Dendritic cell treated with granulocyte-macrophage colony-stimulating factor and Interleukin-4, amounts not matched to agents 40 ng/mL and 50 ng/mL, for 4 days (primary cell): Measurements from ENCODE around the gene STK38L.

ENCODE experiments used
- H3K27ac Mint-ChIP-seq: one replicate; pipeline ENCODE4 v1.8.0; 2022; ENCODE audit warnings: mild to moderate bottlenecking, mixed read lengths
- H3K27me3 Mint-ChIP-seq: one replicate; pipeline ENCODE4 v1.8.0; 2022; ENCODE audit warnings: mild to moderate bottlenecking, mixed read lengths
- H3K36me3 Mint-ChIP-seq: one replicate; pipeline ENCODE4 v1.8.0; 2022; ENCODE audit warnings: low read depth, mixed read lengths
- H3K4me1 Mint-ChIP-seq: one replicate; pipeline ENCODE4 v1.8.0; 2022; ENCODE audit warnings: low read depth, mixed read lengths
- H3K4me3 Mint-ChIP-seq: one replicate; pipeline ENCODE4 v1.8.0; 2022; ENCODE audit warnings: mild to moderate bottlenecking, moderate library complexity, mixed read lengths
- H3K9me3 Mint-ChIP-seq: one replicate; pipeline ENCODE4 v1.8.0; 2022; ENCODE audit warnings: mixed read lengths
- intact Hi-C: fragments of 100-400 bp; cut with micrococcal nuclease; formaldehyde crosslinking; loops from one replicate; pipeline ENCODE4 v1.15.0; 2022

STK38L gene

DNA sequence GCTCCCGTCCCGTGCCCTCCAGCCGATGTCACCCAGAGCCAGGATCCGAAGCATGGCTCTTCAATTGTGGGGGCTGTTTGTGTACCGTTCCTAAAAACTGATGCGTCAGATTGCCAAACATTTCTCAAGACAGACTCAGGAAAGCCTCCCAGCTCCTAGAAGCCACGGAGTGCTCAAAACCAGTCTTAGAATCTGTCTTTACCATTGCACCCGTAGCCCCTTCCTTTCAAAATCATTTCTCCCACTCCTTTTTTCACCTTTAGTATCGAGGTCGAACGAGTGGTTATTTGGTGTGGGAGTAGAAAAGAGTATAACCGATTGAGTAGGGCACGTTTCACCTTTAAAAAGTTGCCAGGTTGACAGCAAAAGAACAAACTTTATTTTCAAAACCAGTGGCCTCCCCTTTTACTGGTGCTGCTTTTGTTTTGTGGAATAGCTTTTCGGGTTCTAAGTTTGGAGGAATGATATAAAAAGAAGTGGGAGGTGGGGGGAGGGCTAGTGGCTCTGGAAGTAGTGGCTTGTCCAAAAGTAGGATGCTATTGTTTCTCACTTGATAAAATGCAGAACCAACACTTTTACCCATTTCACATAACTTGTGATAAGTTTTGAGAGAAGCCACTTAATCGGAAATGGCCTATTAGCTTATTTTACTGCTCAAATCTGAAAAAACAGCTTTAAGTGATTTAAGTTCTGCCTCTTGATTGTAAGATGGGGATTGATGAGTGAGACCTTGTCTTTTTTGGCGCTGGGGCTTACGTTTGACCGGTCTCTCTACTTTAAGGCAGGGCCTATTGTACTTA lies 803 bp downstream of the STK38L start:
- Mint-ChIP-seq H3K4me1 (peaks cover 46% of the 10 kb centered on the region), H3K9me3 (no peaks in the 10 kb centered on the region), H3K27me3 (no peaks in the 10 kb centered on the region), H3K4me3 (peak overlapping the region; percentile 99), H3K36me3 (peaks cover 18% of the 10 kb centered on the region), H3K27ac (peak overlapping the region; percentile 98)
- intact Hi-C loops = loop anchor here (2.0 kb wide), 2 partner anchors 102 to 230 kb away; partner anchors contain the start of gene TM7SF3

- peaks cover 24% of the 10 kb centered on the region for H3K36me3 Mint-ChIP-seq
- intact Hi-C loops = no loop called here
- H3K4me3 Mint-ChIP-seq = peak overlapping the region; percentile 55
- H3K27ac Mint-ChIP-seq = peak overlapping the region; percentile 98
- H3K9me3 Mint-ChIP-seq = no peaks in the 10 kb centered on the region
- no peaks in the 10 kb centered on the region for H3K27me3 Mint-ChIP-seq
- H3K4me1 Mint-ChIP-seq = peaks cover 55% of the 10 kb centered on the region
Measured at GRCh38 chr12:27246141-27246540, 2.1 kb downstream of the STK38L start.

GRCh38 chr12:27246774-27247173 lies 2.7 kb downstream of the STK38L start:
- Mint-ChIP-seq H3K27me3 (no peaks in the 10 kb centered on the region), H3K4me1 (peaks cover 56% of the 10 kb centered on the region), H3K4me3 (peak overlapping the region; percentile 4), H3K9me3 (no peaks in the 10 kb centered on the region), H3K27ac (no peak overlapping the region), H3K36me3 (peaks cover 24% of the 10 kb centered on the region)
- intact Hi-C loops = no loop called here

DNA sequence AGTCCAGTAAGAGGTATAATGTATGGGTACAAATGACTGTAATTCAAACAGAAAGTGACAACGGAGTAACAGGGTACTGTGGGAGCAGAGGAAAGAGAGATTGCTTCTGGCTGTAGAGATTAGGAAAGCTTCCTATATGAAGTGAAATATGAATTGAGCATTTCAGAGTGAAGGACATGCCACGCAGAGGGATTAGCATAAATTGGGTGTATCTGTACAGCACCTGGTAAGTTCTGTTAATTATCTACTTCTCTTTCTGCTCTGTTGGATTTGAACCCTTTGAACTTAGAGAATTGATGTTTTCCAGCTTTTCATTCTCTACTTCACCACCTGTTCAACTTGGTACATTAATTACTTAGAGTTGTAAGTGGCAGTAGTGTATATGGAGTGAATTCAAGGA lies 8.8 kb downstream of the STK38L start:
- no peaks in the 10 kb centered on the region for H3K27me3 Mint-ChIP-seq
- intact Hi-C loops = loop anchor here (10.0 kb wide), 1 partner anchor 52 kb away; no protein-coding TSS in a partner anchor
- H3K4me3 Mint-ChIP-seq = no peak overlapping the region
- H3K36me3 Mint-ChIP-seq = peaks cover 49% of the 10 kb centered on the region
- peaks cover 62% of the 10 kb centered on the region for H3K4me1 Mint-ChIP-seq
- H3K27ac Mint-ChIP-seq = peak overlapping the region; percentile 20
- no peaks in the 10 kb centered on the region for H3K9me3 Mint-ChIP-seq

DNA sequence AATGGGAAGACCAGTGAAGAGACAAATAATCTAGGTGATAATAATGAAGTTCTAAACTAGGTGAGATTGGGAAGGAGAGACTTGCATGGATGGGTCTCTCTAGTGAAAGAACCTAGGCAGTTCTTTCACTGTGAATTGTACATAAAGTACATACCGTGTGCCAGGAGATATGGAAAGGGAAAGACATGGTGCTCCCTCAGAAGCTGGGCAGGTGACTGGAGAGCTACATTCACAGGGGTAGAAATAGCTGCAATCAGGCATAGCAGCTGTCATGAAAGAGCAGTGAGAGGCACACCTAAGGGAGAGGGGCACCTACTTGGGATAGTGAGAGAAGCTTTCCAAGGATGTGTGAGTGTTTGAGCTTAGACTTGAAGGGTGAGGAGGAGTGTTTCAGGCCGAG lies 9.3 kb downstream of the STK38L start:
- intact Hi-C loops = loop anchor here (10.0 kb wide), 1 partner anchor 51 kb away; no protein-coding TSS in a partner anchor
- Mint-ChIP-seq H3K27me3 (no peaks in the 10 kb centered on the region), H3K4me1 (peaks cover 57% of the 10 kb centered on the region), H3K27ac (no peak overlapping the region), H3K4me3 (no peak overlapping the region), H3K36me3 (peaks cover 45% of the 10 kb centered on the region), H3K9me3 (no peaks in the 10 kb centered on the region)

GRCh38 chr12:27255806-27256205 lies 11.7 kb downstream of the STK38L start:
- no peaks in the 10 kb centered on the region for H3K9me3 Mint-ChIP-seq
- H3K27me3 Mint-ChIP-seq = no peaks in the 10 kb centered on the region
- H3K4me1 Mint-ChIP-seq = peaks cover 60% of the 10 kb centered on the region
- H3K36me3 Mint-ChIP-seq = peaks cover 54% of the 10 kb centered on the region
- H3K27ac Mint-ChIP-seq = peak overlapping the region; percentile 1
- intact Hi-C loops = loop anchor here (10.0 kb wide), 1 partner anchor 49 kb away; no protein-coding TSS in a partner anchor
- no peak overlapping the region for H3K4me3 Mint-ChIP-seq

DNA sequence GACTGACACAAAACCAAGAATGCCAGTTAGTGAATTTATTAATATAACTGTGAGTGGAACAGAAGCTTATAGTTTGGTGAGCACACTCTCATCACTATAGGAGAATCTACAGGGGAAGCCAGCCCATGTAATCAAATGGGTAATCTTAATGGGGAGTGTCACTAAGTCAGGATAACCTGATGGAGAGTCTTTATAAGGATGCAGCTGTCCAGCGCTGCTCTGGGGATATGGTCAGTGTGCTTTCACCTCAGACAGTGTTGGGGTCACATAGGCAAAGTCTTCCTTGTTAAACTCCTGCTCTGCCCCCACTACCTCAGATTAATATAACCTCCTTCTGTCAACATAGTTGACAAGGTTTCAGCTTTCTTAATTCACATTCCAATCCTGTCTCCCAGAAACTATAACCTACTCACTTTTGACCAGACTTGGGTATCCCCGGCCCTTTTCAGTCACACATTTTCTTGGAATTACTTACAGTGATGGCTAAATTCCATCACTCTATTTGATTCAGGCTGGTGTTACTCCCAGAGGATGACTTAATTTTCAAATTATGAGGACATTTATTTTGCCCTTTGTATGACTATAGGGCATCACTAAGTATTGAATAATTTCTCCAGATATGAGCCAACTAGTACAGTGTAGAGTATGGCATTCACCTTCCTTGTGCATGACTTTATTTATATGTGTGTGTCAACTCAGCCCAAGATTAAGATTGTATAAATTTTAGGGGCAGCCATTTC lies 13.2 kb downstream of the STK38L start:
- intact Hi-C loops = loop anchor here (10.0 kb wide), 1 partner anchor 48 kb away; no protein-coding TSS in a partner anchor

GRCh38 chr12:27260746-27261145 lies 16.7 kb downstream of the STK38L start:
- Mint-ChIP-seq H3K4me1 (peaks cover 50% of the 10 kb centered on the region), H3K36me3 (peaks cover 44% of the 10 kb centered on the region), H3K27me3 (no peaks in the 10 kb centered on the region), H3K27ac (peak overlapping the region; percentile 30), H3K9me3 (no peaks in the 10 kb centered on the region), H3K4me3 (no peak overlapping the region)
- intact Hi-C loops = no loop called here

More for the DNA sequence above, 13.2 kb downstream of the STK38L start:
- Mint-ChIP-seq H3K4me3 (no peak overlapping the region), H3K9me3 (no peaks in the 10 kb centered on the region), H3K4me1 (peaks cover 64% of the 10 kb centered on the region), H3K36me3 (peaks cover 62% of the 10 kb centered on the region), H3K27ac (no peak overlapping the region), H3K27me3 (no peaks in the 10 kb centered on the region)

DNA sequence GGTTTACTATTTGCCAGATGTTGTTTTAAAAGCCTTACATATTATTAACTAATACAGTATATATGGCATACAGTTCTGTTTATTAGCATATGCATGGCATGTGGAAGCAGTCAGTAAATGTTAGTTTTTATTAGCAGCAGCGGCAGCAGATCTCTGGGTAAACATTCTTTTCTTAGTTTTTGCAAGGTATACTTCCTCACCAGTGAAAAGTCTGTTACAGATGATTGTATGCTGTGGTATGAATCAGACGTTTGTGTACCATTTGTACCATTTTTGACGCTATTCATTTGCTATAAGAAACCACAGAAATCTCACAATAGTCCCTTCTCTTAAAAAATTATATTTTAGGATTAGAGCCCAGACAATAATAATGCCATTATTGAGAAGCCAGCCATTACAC lies 17.8 kb downstream of the STK38L start:
- Mint-ChIP-seq H3K4me1 (peaks cover 42% of the 10 kb centered on the region), H3K9me3 (no peaks in the 10 kb centered on the region), H3K36me3 (peaks cover 38% of the 10 kb centered on the region), H3K27ac (no peak overlapping the region), H3K27me3 (no peaks in the 10 kb centered on the region), H3K4me3 (no peak overlapping the region)
- intact Hi-C loops = no loop called here

- intact Hi-C loops = no loop called here
- peaks cover 20% of the 10 kb centered on the region for H3K36me3 Mint-ChIP-seq
- H3K9me3 Mint-ChIP-seq = no peaks in the 10 kb centered on the region
- H3K4me3 Mint-ChIP-seq = no peak overlapping the region
- H3K27ac Mint-ChIP-seq = no peak overlapping the region
- peaks cover 29% of the 10 kb centered on the region for H3K4me1 Mint-ChIP-seq
- H3K27me3 Mint-ChIP-seq = no peaks in the 10 kb centered on the region
Measured at GRCh38 chr12:27270148-27270547, 26.1 kb downstream of the STK38L start.

DNA sequence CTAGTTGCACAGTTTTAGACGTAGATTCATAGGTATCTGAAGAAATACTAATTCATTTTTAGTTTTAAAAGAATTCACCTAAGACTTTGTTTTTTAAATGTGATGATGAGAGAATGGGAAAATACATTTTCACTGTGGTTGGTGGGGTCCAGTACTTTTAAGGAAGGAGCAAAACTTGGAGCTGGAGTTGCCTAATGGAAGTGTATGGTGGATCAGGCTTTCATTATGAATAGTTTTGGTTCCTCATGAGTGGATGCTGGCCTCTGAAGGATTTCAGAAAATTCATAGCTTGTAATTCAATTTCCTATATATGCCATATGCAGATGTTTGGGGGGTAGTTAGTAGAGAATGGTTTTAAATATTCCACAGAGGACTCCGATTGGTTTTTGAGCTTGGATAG lies 27.1 kb downstream of the STK38L start:
- Mint-ChIP-seq H3K36me3 (peaks cover 23% of the 10 kb centered on the region), H3K27me3 (no peaks in the 10 kb centered on the region), H3K4me1 (peaks cover 30% of the 10 kb centered on the region), H3K27ac (no peak overlapping the region), H3K4me3 (no peak overlapping the region), H3K9me3 (no peaks in the 10 kb centered on the region)
- intact Hi-C loops = no loop called here

- H3K36me3 Mint-ChIP-seq = peaks cover 17% of the 10 kb centered on the region
- no peaks in the 10 kb centered on the region for H3K27me3 Mint-ChIP-seq
- intact Hi-C loops = no loop called here
- H3K27ac Mint-ChIP-seq = no peak overlapping the region
- H3K4me3 Mint-ChIP-seq = no peak overlapping the region
- H3K4me1 Mint-ChIP-seq = peaks cover 40% of the 10 kb centered on the region
- H3K9me3 Mint-ChIP-seq = no peaks in the 10 kb centered on the region
Measured at GRCh38 chr12:27272373-27273028, 28.4 kb downstream of the STK38L start.

- Mint-ChIP-seq H3K27me3 (no peaks in the 10 kb centered on the region), H3K4me3 (no peak overlapping the region), H3K27ac (no peak overlapping the region), H3K4me1 (peaks cover 45% of the 10 kb centered on the region), H3K9me3 (no peaks in the 10 kb centered on the region), H3K36me3 (peaks cover 11% of the 10 kb centered on the region)
- intact Hi-C loops = no loop called here
Measured at GRCh38 chr12:27273114-27273513, 29.0 kb downstream of the STK38L start.

DNA sequence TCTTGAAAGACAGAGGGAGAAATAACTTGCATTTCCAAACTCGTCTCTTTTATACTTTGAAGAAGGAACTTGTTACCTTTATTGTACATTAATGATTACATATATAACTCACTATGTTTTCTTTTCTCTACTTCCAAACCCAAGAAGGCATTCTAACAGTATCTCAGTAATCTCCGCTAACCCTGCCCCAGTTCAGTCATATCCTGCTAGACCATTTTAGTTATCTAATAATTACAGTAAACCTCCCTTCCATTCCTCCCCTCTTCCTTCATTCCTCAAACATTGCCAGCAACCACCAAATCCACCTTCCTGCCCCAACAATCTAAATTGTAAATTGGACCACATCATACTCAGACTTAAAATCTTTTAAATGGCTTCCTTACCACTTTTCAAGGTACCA lies 30.6 kb downstream of the STK38L start:
- H3K4me3 Mint-ChIP-seq = no peak overlapping the region
- H3K4me1 Mint-ChIP-seq = peaks cover 45% of the 10 kb centered on the region
- intact Hi-C loops = no loop called here
- H3K9me3 Mint-ChIP-seq = no peaks in the 10 kb centered on the region
- H3K27ac Mint-ChIP-seq = no peak overlapping the region
- peaks cover 8% of the 10 kb centered on the region for H3K36me3 Mint-ChIP-seq
- H3K27me3 Mint-ChIP-seq = no peaks in the 10 kb centered on the region
